Measurements from ENCODE around the gene CTDSPL2.
"Not testable (repeated sequence)": the region's sequence is repeated elsewhere in the genome, so short reads cannot be mapped to it uniquely, and the experiment has no call there.

CTDSPL2 gene

GRCh38 chr15:44489464-44489863 is 62.0 kb downstream of the CTDSPL2 start:
- DNase-seq: no peak

GRCh38 chr15:44490622-44491021 is 63.2 kb downstream of the CTDSPL2 start:
- no peak for DNase-seq

GRCh38 chr15:44492040-44492439 is 64.6 kb downstream of the CTDSPL2 start:
- no peak for DNase-seq

GRCh38 chr15:44492672-44493071 is 65.2 kb downstream of the CTDSPL2 start:
- DNase-seq: no peak

GRCh38 chr15:44495562-44495961 is 68.1 kb downstream of the CTDSPL2 start:
- DNase-seq: no peak

- DNase-seq: no peak
Observed at GRCh38 chr15:44500555-44500954, 73.1 kb downstream of the CTDSPL2 start.

- no peak for DNase-seq
Observed at GRCh38 chr15:44501768-44502366, 74.4 kb downstream of the CTDSPL2 start.

GRCh38 chr15:44516436-44516835 is 89.0 kb downstream of the CTDSPL2 start:
- DNase-seq: no peak

- DNase-seq: no peak
Observed at GRCh38 chr15:44519537-44519936, 92.1 kb downstream of the CTDSPL2 start.

- no peak for DNase-seq
Observed at GRCh38 chr15:44525018-44525417, 97.6 kb downstream of the CTDSPL2 start.

- DNase-seq: no peak
Observed at GRCh38 chr15:44527241-44527640, 99.8 kb downstream of the CTDSPL2 start.

- no peak for DNase-seq
Observed at GRCh38 chr15:44529864-44530604, 102.6 kb downstream of the CTDSPL2 start.

GRCh38 chr15:44530653-44531052 is 103.2 kb downstream of the CTDSPL2 start:
- DNase-seq: no peak

- not testable (repeated sequence) for DNase-seq
Observed at GRCh38 chr15:44532275-44532674, 104.8 kb downstream of the CTDSPL2 start.

- DNase-seq: no peak
Observed at GRCh38 chr15:44532689-44533088, 105.3 kb downstream of the CTDSPL2 start.

- DNase-seq: no peak
Observed at GRCh38 chr15:44535092-44535491, 107.7 kb downstream of the CTDSPL2 start.

GRCh38 chr15:44535523-44536301 is 108.3 kb downstream of the CTDSPL2 start:
- peak in 1 of 4 experiments; percentile 9 for DNase-seq

- DNase-seq: peak in 2 of 4 experiments; percentile 63 to 79
Observed at GRCh38 chr15:44536302-44536961, 109.0 kb downstream of the CTDSPL2 start.

GRCh38 chr15:44536962-44537734 is 109.7 kb downstream of the CTDSPL2 start, which contains the start of gene EIF3J:
Gene EIF3J (plus strand): TSS chr15:44537147. CDS start chr15:44537195, 48 bp downstream.
- DNase-seq: peak; percentile 84 to 93 (median 88)

- DNase-seq: no peak
Observed at GRCh38 chr15:44537735-44538240, 110.4 kb downstream of the CTDSPL2 start.

- DNase-seq: no peak
Observed at GRCh38 chr15:44541282-44541958, 114.0 kb downstream of the CTDSPL2 start.
